H9 (cell line): ENCODE results near the gene NPBWR2. TPM values are rescaled to one million over a fixed set of nuclear protein-coding genes. Genes with fewer than 3 reads are reported as not detected.

ENCODE experiments used
- DNase-seq: peaks from one replicate; pipeline ENCODE4 v3.0.0-alpha.2; 2017
- H2AFZ ChIP-seq: one replicate; pipeline ENCODE4 v1.6.1; 2013; ENCODE audit warnings: mild to moderate bottlenecking, low read length, control low read depth, moderate library complexity
- H2AK5ac ChIP-seq: 2 replicates; pipeline ENCODE4 v1.6.1; 2013; ENCODE audit warnings: low read length, control low read depth, mixed read lengths; ENCODE audit not compliant: insufficient read length
- H2BK120ac ChIP-seq: one replicate; pipeline ENCODE4 v1.6.1; 2013; ENCODE audit warnings: low read depth, mild to moderate bottlenecking, low read length, control low read depth, inconsistent platforms; ENCODE audit not compliant: poor library complexity, severe bottlenecking
- H2BK12ac ChIP-seq: 2 replicates; pipeline ENCODE4 v1.6.1; 2013; ENCODE audit warnings: low read length, control low read depth, mixed read lengths, low read depth; ENCODE audit not compliant: insufficient read length
- H2BK15ac ChIP-seq: 2 replicates; pipeline ENCODE4 v1.6.1; 2013; ENCODE audit warnings: low read depth, low read length, control low read depth
- H2BK20ac ChIP-seq: one replicate; pipeline ENCODE4 v1.6.1; 2013; ENCODE audit warnings: low read depth, mild to moderate bottlenecking, low read length, control low read depth, inconsistent platforms; ENCODE audit not compliant: poor library complexity, severe bottlenecking
- H2BK5ac ChIP-seq: 2 replicates; pipeline ENCODE4 v1.6.1; 2013; ENCODE audit warnings: low read length, control low read depth, mixed read lengths; ENCODE audit not compliant: insufficient read length
- H3K14ac ChIP-seq: 2 replicates; pipeline ENCODE4 v1.6.1; 2013; ENCODE audit warnings: low read length, control low read depth; ENCODE audit not compliant: insufficient read depth
- H3K18ac ChIP-seq: 2 replicates; pipeline ENCODE4 v1.6.1; 2013; ENCODE audit warnings: low read depth, mild to moderate bottlenecking, mixed read lengths, low read length, control low read depth; ENCODE audit not compliant: insufficient read length
- H3K23ac ChIP-seq: 2 replicates; pipeline ENCODE4 v1.6.1; 2013; ENCODE audit warnings: low read length, control low read depth, mixed read lengths, low read depth; ENCODE audit not compliant: insufficient read length
- H3K23me2 ChIP-seq: 2 replicates; pipeline ENCODE4 v1.6.1; 2013; ENCODE audit warnings: low read depth, mild to moderate bottlenecking, mixed read lengths, low read length, control low read depth; ENCODE audit not compliant: insufficient read length, poor library complexity, severe bottlenecking
- H3K27ac ChIP-seq: 2 replicates; pipeline ENCODE4 v1.5.1; 2013; ENCODE audit warnings: low read length, control low read depth, mixed read lengths, low read depth; ENCODE audit not compliant: insufficient read length
- H3K27me3 ChIP-seq: 2 replicates; pipeline ENCODE4 v1.6.1; 2013; ENCODE audit warnings: low read length, control low read depth, inconsistent platforms; ENCODE audit not compliant: insufficient read depth
- H3K4ac ChIP-seq: 2 replicates; pipeline ENCODE4 v1.6.1; 2013; ENCODE audit warnings: low read depth, mild to moderate bottlenecking, control low read depth, inconsistent platforms, low read length, moderate library complexity
- H3K4me1 ChIP-seq: 2 replicates; pipeline ENCODE4 v1.6.1; 2013; ENCODE audit warnings: low read length, control low read depth, inconsistent platforms; ENCODE audit not compliant: insufficient read depth
- H3K4me2 ChIP-seq: 2 replicates; pipeline ENCODE4 v1.6.1; 2013; ENCODE audit warnings: low read length, control low read depth, mixed read lengths; ENCODE audit not compliant: insufficient read length, insufficient read depth
- H3K56ac ChIP-seq: 2 replicates; pipeline ENCODE4 v1.6.1; 2013; ENCODE audit warnings: low read depth, mild to moderate bottlenecking, mixed read lengths, low read length, control low read depth; ENCODE audit not compliant: insufficient read length
- H3K79me1 ChIP-seq: 2 replicates; pipeline ENCODE4 v1.6.1; 2013; ENCODE audit warnings: low read depth, mild to moderate bottlenecking, moderate library complexity, low read length, control low read depth, inconsistent platforms; ENCODE audit not compliant: insufficient read depth, poor library complexity, severe bottlenecking
- H3K79me2 ChIP-seq: 2 replicates; pipeline ENCODE4 v1.6.1; 2013; ENCODE audit warnings: low read length, control low read depth, inconsistent platforms; ENCODE audit not compliant: insufficient read depth
- H3K9ac ChIP-seq: 2 replicates; pipeline ENCODE4 v1.6.1; 2013; ENCODE audit warnings: low read length, control low read depth, mixed read lengths; ENCODE audit not compliant: insufficient read length; ENCODE audit errors: extremely low read depth
- H3K9me3 ChIP-seq: one replicate; pipeline ENCODE4 v1.6.1; 2013; ENCODE audit warnings: low read depth, low read length, inconsistent platforms; ENCODE audit not compliant: control insufficient read depth
- H3T11ph ChIP-seq: one replicate; pipeline ENCODE4 v1.6.1; 2013; ENCODE audit warnings: mild to moderate bottlenecking, low read length, control low read depth, inconsistent platforms
- H4K20me1 ChIP-seq: one replicate; pipeline ENCODE4 v1.6.1; 2013; ENCODE audit not compliant: control insufficient read depth, insufficient read length, insufficient read depth
- H4K5ac ChIP-seq: 2 replicates; pipeline ENCODE4 v1.6.1; 2013; ENCODE audit warnings: low read depth, mild to moderate bottlenecking, mixed read lengths, low read length, control low read depth; ENCODE audit not compliant: insufficient read length
- H4K8ac ChIP-seq: replicated peaks from 2 replicates; pipeline ENCODE4 v1.6.1; 2013; ENCODE audit warnings: low read length, control low read depth, mixed read lengths, low read depth; ENCODE audit not compliant: insufficient read length
- H4K91ac ChIP-seq: 2 replicates; pipeline ENCODE4 v1.6.1; 2013; ENCODE audit warnings: low read depth, mild to moderate bottlenecking, moderate library complexity, mixed read lengths, low read length, control low read depth; ENCODE audit not compliant: insufficient read length
- H3K27ac Mint-ChIP-seq, 3 experiments: 2 replicates in 2 of 3; 3 replicates in 1 of 3; pipeline ENCODE4 v1.8.0; 2020 to 2021; ENCODE audit warnings: mixed read lengths in 3 of 3, mild to moderate bottlenecking in 1 of 3, moderate library complexity in 1 of 3
- H3K27me3 Mint-ChIP-seq: 2 replicates; pipeline ENCODE4 v1.8.0; 2021; ENCODE audit warnings: low read depth, mild to moderate bottlenecking, moderate library complexity, mixed read lengths
- H3K36me3 Mint-ChIP-seq, 3 experiments: 2 replicates in 2 of 3; 3 replicates in 1 of 3; pipeline ENCODE4 v1.8.0; 2020 to 2021; ENCODE audit warnings: low read depth in 3 of 3, mixed read lengths in 3 of 3; ENCODE audit not compliant: insufficient read depth in 1 of 3
- H3K4me1 Mint-ChIP-seq, 2 experiments: 2 replicates each; pipeline ENCODE4 v1.8.0; 2020; ENCODE audit warnings: mixed read lengths in 2 of 2
- H3K4me3 Mint-ChIP-seq, 2 experiments: 2 replicates in 1 of 2; 3 replicates in 1 of 2; pipeline ENCODE4 v1.8.0; 2020 to 2021; ENCODE audit warnings: mild to moderate bottlenecking in 2 of 2, mixed read lengths in 2 of 2, moderate library complexity in 1 of 2
- H3K9me3 Mint-ChIP-seq, 2 experiments: 2 replicates in 1 of 2; 3 replicates in 1 of 2; pipeline ENCODE4 v1.8.0; 2020; ENCODE audit warnings: mild to moderate bottlenecking in 2 of 2, mixed read lengths in 2 of 2, moderate library complexity in 1 of 2
- WGBS: extraction: QIAGEN DNeasy Blood & Tissue Kit; methylation state at CpG from one replicate; pipeline ENCODE4 v1.1.7; 2013; ENCODE audit warnings: missing lambda C conversion rate, low lambda C conversion rate, mixed read lengths; ENCODE audit not compliant: insufficient read length; ENCODE audit errors: extremely low coverage; 5-methylcytosine and 5-hydroxymethylcytosine counted together
- total RNA-seq: library from RNA; stranded (reverse); gene quantifications from 2 replicates; pipeline ENCODE4 v1.2.1, GENCODE V29; 2021
- TF ChIP-seq, protein P1 (sequence below): fragments of 200-600 bp; sonication (generic); conservative IDR thresholded peaks from 3 replicates; pipeline ENCODE4 v1.8.0; 2021; ENCODE audit warnings: antibody characterized with exemption, mild to moderate bottlenecking

Gene NPBWR2
- total RNA-seq, 1 experiment from 2014 or later = not detected

DNA sequence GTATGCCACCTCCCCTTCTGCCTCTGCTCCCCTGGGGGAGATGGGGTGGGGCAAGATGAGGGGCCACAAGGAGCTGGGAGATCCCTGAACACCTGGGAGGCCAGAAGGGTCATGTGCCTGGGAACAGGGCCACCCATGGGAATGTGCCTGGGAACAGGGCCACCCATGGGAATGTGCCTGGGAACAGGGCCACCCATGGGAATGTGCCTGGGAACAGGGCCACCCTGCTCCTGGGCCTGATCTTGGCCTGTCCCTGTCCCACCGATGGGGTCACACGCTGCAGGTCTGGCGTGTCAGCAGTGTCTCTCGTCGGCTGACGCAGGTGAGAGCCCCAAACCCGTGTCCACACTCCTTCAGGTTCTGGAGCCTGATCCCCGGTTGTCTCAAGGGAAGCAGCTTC is 32.4 kb downstream of the NPBWR2 start:
- Histone ChIP-seq H3K27ac (no peak overlapping the region), H4K8ac (no peak overlapping the region), H2BK5ac (no peak overlapping the region), H4K20me1 (no peaks in the 10 kb centered on the region), H3K23ac (no peak overlapping the region), H3K79me1 (no peaks in the 10 kb centered on the region), H4K91ac (no peak overlapping the region), H3K23me2 (peaks cover 3% of the 10 kb centered on the region), H2BK12ac (no peak overlapping the region), H3K4ac (no peak overlapping the region), H3K18ac (no peak overlapping the region), H2BK15ac (no peak overlapping the region), H2AK5ac (no peak overlapping the region), H3K4me2 (no peak overlapping the region), H3T11ph (no peak overlapping the region), H3K79me2 (no peaks in the 10 kb centered on the region), H3K9ac (no peak overlapping the region), H4K5ac (no peak overlapping the region), H3K4me1 (no peaks in the 10 kb centered on the region; the same call in 1 of the 2 replicates), H2BK120ac (no peak overlapping the region), H2BK20ac (no peak overlapping the region), H3K27me3 (no peaks in the 10 kb centered on the region), H3K14ac (no peak overlapping the region), H3K56ac (no peak overlapping the region), H2AFZ (no peak overlapping the region), H3K9me3 (no peaks in the 10 kb centered on the region)
- H3K4me3 Mint-ChIP-seq = no peak overlapping the region
- TF ChIP-seq, protein P1, sequence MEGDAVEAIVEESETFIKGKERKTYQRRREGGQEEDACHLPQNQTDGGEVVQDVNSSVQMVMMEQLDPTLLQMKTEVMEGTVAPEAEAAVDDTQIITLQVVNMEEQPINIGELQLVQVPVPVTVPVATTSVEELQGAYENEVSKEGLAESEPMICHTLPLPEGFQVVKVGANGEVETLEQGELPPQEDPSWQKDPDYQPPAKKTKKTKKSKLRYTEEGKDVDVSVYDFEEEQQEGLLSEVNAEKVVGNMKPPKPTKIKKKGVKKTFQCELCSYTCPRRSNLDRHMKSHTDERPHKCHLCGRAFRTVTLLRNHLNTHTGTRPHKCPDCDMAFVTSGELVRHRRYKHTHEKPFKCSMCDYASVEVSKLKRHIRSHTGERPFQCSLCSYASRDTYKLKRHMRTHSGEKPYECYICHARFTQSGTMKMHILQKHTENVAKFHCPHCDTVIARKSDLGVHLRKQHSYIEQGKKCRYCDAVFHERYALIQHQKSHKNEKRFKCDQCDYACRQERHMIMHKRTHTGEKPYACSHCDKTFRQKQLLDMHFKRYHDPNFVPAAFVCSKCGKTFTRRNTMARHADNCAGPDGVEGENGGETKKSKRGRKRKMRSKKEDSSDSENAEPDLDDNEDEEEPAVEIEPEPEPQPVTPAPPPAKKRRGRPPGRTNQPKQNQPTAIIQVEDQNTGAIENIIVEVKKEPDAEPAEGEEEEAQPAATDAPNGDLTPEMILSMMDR = no peak
- no peak overlapping the region for H3K27ac Mint-ChIP-seq
- no peak for DNase-seq
- H3K4me1 Mint-ChIP-seq = peaks cover 9 to 12% of the 10 kb centered on the region in 2 experiments
- no peaks in the 10 kb centered on the region for H3K27me3 Mint-ChIP-seq
- no peaks in the 10 kb centered on the region; a peak in 2 of 7 replicates for H3K36me3 Mint-ChIP-seq
- no peaks in the 10 kb centered on the region for H3K9me3 Mint-ChIP-seq
- WGBS = no CpG with 5 or more reads among the region's 8 CpGs
